Adipose tissue (tissue), 3 donors: Measurements from ENCODE around the gene SLC18A3. TPM values are rescaled to one million over a fixed set of nuclear protein-coding genes. Genes with fewer than 3 reads are reported as not detected.

ENCODE experiments used
- H3K27ac ChIP-seq: one replicate; pipeline ENCODE4 v1.5.1; 2013; ENCODE audit warnings: low read depth, low read length
- WGBS, 3 donors: extraction: QIAGEN DNeasy Blood & Tissue Kit; methylation state at CpG; one replicate each; pipeline ENCODE4 v1.1.7; 2013; 5-methylcytosine and 5-hydroxymethylcytosine counted together
- polyA plus RNA-seq, 3 donors: library from polyadenylated mRNA; stranded (reverse); fragments of 200-250 nt; gene quantifications; one replicate each; pipeline ENCODE4 v1.2.3, GENCODE V29; 2013
- donor health status: healthy with polysubstance abuse.
- donor health status: Bipolar disorder and iron deficiency.
- donor health status: healthy.

SLC18A3 gene
- polyA plus RNA-seq, 3 donors = 0.02 TPM; not detected in 2

DNA sequence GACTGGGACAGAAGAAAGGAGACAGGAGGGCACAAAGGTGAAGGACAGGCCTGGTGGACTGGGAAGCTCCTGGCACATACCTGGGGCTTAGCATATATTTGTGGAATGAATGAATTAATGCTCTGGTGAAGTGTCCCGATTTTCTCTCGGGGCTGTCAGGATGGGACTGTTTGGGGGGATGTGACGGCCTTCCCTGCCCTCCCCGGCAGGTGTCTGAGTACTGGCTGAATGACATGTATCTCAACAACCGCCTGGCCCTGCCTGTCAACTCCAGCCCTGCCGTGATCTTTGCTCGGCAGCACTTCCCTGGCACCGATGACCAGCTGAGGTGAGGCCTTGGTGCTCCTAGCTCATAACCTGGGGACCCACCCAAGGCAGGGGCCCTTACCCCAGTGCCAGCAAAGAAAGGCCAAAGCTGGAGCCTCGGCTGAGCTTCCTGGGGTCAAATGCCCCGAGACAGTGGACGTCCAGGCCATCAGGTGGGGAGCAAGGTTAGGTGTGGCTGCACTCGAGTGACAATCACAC lies 10.2 kb downstream of the SLC18A3 start:
- no peak overlapping the region for H3K27ac ChIP-seq
- 76 to 84% (median 84%) methylated on average over 12 of the region's 12 CpGs for WGBS, 3 donors

DNA sequence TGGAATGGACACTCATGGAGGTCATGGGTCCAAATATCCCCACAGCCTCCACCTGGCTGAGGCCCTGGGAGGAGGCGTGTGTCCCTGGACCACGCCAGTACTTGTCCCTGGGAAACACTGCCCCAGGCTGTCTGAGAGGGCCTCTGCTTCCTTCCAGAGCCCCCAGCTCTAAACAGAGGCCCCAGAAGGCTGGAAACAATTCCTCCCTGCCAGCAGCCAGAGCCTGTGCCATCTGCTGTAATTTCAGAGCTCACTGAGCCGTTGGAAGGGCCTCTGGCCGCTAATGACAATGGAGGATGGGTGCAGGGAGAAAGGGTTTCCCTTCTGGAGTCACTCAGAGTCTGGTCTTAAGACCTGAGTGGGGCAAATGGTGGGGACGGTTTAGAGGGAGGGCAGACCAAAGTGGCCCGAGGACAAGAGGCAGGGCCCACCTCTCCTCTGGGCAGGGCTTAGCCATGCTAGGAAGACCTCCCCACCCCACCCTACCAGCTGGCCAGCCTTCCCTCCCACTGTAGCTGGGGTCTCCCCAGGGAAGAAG lies 10.8 kb downstream of the SLC18A3 start:
- 48 to 53% (median 48%) methylated on average over 6 of the region's 6 CpGs for WGBS, 3 donors
- no peak overlapping the region for H3K27ac ChIP-seq

- 33 to 53% (median 47%) methylated on average over 6 of the region's 6 CpGs for WGBS, 3 donors
- H3K27ac ChIP-seq = no peak overlapping the region
These were observed 11.5 kb downstream of the SLC18A3 start for GRCh38 chr10:49621561-49621960.

GRCh38 chr10:49622426-49623425 lies 12.6 kb downstream of the SLC18A3 start:
- 64 to 72% (median 67%) methylated on average over 11 of the region's 11 CpGs for WGBS, 3 donors
- H3K27ac ChIP-seq = no peak overlapping the region

DNA sequence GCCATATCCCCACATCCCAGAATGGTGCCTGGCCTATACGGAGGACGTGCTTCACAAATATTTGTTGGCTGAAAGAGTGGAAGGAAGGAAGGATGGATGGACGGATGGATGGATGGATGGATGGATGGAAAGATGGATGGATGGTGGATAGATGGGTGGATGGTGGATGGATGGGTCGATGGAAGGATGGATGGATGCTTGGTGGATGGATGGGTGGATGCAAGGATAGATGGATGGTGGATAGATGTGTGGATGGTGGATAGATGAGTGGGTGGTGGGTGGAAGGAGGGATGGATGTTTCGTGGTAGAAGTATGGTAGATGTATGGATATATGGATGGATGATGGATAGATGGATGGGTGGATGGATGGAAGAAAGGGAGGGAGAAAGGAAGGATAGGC lies 14.5 kb downstream of the SLC18A3 start:
- 61 to 69% (median 69%) methylated on average over 5 of the region's 5 CpGs for WGBS, 3 donors
- H3K27ac ChIP-seq = no peak overlapping the region

DNA sequence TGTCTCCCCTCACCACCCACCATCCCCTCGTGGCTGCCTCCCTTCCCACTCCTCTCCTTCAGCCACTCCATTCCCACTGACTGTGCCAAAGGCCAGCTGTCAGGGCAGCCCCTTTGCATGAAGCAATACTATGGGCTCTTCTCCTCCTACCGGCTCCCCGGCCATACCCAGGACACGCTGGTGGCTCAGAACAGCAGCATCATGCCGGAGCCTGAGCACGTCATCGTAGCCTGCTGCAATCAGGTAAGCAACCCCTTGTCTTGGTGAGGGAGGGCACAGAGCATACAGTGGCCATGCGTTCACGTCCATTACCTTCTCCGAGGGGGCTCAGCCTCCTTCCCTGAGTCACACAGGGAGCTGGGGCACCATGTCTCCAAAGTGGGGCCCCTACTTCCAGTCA lies 15.3 kb downstream of the SLC18A3 start:
- WGBS, 3 donors = 77 to 83% (median 80%) methylated on average over 10 of the region's 10 CpGs
- H3K27ac ChIP-seq = no peak overlapping the region

- 88 to 93% (median 92%) methylated on average over 7 of the region's 7 CpGs for WGBS, 3 donors
- no peak overlapping the region for H3K27ac ChIP-seq
These were observed 16.9 kb downstream of the SLC18A3 start for GRCh38 chr10:49627038-49627437.

- no peak overlapping the region for H3K27ac ChIP-seq
- WGBS, 3 donors = 85 to 90% (median 87%) methylated on average over 18 of the region's 18 CpGs
These were observed 17.6 kb downstream of the SLC18A3 start for GRCh38 chr10:49627644-49628247.

GRCh38 chr10:49628599-49628998 lies 18.5 kb downstream of the SLC18A3 start:
- 82 to 90% (median 88%) methylated on average over 8 of the region's 8 CpGs for WGBS, 3 donors

DNA sequence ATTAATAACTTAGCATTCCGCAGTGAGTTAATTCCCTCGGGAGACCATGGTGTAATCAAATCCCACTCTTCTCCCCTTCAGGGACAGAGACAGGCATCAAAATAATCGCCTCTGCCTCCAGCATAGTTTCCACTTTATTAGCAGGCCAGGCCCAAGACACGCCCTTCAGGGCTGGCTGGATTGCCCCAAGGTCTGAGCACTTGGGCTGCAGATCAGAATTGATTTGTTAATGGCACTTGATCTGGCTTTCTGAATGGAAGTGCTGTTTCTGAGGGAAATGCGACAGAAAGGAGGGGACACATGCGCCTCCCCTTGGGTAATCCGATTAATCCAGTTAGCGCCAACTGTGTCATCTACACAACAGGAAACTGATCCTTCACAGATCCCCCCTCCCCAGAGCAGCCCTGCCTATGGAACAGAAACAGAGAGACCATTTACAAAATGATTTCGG lies 19.3 kb downstream of the SLC18A3 start:
- WGBS, 3 donors = 66 to 78% (median 76%) methylated on average over 9 of the region's 9 CpGs
- H3K27ac ChIP-seq = no peak overlapping the region

More at GRCh38 chr10:49628599-49628998, 18.5 kb downstream of the SLC18A3 start:
- no peak overlapping the region for H3K27ac ChIP-seq

DNA sequence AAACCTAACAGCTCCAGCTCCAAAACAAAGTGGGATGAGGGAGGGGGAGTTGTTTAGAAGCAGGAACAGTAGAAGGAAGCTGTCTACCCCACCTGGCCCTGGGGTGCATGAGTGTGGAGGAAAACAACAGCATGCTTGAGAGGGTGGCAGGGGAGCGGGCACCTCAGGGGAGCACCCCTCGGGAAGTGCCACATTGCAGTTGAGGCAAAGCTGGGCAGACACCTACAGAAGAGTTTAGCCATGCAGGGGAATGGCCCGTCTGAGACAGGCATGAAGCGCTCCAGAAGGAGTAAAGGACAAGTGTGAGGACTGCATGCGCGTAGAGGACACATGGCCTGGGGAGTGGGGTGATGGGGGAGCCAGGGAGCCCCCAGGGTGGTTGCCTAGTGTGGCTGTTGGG lies 21.9 kb downstream of the SLC18A3 start:
- 80 to 95% (median 94%) methylated on average over 6 of the region's 6 CpGs for WGBS, 3 donors
- no peak overlapping the region for H3K27ac ChIP-seq

- WGBS, 3 donors = 45 to 55% (median 48%) methylated on average over 12 of the region's 12 CpGs
- H3K27ac ChIP-seq = no peak overlapping the region
These were observed 22.6 kb downstream of the SLC18A3 start for GRCh38 chr10:49632406-49633317.

DNA sequence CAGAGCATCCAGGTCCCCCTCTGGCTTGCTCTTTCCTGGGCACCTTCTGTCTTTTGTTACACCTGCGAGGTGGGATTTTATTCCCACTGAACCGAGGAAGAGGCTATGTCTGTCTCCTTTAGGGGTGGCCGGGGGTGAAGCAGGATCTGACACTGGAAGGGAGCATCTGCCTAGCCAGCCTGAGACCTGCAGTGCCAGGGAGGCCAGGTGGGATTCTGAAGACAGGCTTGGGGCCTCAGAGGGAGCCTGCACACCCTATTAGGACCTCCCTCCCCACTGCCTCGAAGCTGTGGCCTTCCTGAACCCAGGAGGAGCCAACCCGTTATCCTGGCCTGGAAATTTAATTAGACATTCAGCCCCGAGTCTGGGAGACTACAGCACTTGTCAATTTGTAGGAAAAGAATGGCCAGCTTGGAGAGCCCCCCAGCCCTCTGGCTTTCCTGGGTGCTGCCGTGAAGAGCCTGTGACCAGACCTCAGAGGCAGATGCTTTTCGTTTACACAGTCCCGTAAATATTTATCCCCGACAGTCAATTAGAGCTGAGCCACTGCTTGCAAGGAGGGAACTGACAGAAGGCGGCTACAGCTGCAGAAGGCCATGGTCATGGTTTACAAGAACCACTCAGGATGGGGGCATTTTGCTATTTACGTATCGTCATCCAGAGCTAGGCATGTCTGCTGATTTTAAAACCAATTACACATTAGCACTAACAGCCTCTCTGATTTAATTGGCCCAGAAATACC lies 23.4 kb downstream of the SLC18A3 start:
- 30 to 40% (median 39%) methylated on average over 13 of the region's 13 CpGs for WGBS, 3 donors

GRCh38 chr10:49634069-49634660 lies 24.1 kb downstream of the SLC18A3 start:
- 62 to 72% (median 69%) methylated on average over 8 of the region's 8 CpGs for WGBS, 3 donors
- H3K27ac ChIP-seq = no peak overlapping the region

More for the DNA sequence above, 23.4 kb downstream of the SLC18A3 start:
- no peak overlapping the region for H3K27ac ChIP-seq

DNA sequence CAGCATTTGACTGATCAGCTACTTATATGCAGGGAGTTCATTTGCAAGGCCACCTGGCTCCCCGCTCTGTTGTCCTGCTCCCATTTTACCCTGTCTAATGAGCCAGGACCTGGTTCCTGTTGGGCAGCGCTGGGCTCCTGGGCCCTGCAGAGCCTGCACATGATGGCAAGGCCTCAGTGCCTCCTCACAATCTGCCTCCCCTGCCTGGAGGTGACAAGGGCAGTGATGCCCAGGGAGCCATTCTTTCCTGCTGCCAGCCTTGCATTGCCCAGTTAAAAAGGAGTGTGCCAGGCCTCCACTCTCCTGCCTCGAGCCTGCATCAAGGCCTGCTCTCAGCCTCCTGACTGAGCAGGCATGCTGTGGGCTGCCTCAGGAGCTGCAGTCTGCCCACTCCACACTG lies 32.2 kb downstream of the SLC18A3 start:
- 75 to 87% (median 79%) methylated on average over 3 of the region's 3 CpGs for WGBS, 3 donors
- no peak overlapping the region for H3K27ac ChIP-seq

DNA sequence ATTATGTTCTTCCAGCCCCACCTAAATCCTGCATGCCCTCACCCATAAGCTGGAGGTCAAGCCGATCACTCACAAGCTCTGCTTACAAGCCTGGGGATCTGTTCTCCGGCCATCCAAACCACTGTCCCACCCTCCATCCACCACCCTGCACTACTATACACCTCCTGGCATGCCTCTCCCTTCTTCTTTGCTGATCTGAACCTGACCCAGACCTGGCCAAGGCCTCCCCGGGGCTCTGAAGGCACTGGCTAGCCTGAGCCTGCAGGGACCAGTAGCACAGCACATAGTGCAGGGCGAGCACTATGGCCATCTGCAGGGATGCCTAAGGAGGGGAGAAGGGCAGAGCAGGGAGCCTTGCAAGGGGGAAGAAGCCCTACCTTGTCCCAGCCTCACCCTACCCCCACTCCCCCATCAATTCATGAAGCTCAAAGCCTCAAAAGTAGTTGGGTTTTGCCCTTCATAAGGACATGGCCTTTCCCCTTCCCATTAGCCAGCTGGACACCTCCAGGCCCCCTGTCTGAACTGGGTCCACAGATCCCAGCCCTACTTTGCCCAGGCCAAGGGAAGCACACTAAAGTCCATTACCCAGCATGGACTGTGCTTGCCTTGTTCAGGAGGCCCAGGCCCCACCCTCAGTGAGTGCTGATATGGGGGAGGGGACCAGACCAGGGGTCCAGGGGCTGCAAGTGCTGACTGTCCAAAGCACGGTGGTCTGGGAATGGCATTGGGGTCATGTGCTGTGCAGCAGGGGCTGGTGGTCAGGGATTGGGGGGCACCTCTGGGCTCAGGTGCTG lies 33.3 kb downstream of the SLC18A3 start:
- no peak overlapping the region for H3K27ac ChIP-seq
- whole genome bisulfite sequencing, 3 donors = 81 to 90% (median 83%) methylated on average over 5 of the region's 5 CpGs
